D721Med (cell line): ENCODE measurements around the gene IFNB1.

Experiments
- DNase-seq: peaks from one replicate; pipeline ENCODE4 v3.0.0; 2011; ENCODE audit warnings: low spot score; ENCODE audit not compliant: insufficient read length
- FAIRE-seq: peaks from 2 replicates; lab custom pipeline; 2011; peaks lifted over from hg19 to GRCh38; lab: Jason Lieb, UNC
- CTCF ChIP-seq: IDR thresholded peaks from 2 replicates; pipeline ENCODE4 v1.5.1; 2012; ENCODE audit warnings: mild to moderate bottlenecking, control low read depth; ENCODE audit not compliant: insufficient read depth; ENCODE audit errors: missing control alignments

Gene IFNB1

GRCh38 chr9:21104787-21105186, 27.0 kb upstream of the IFNB1 start:
- DNase-seq = no peak
- no peak for TF ChIP-seq CTCF

GRCh38 chr9:21102305-21102704, 24.6 kb upstream of the IFNB1 start:
- FAIRE-seq = no peak
- DNase-seq = no peak
- no peak for TF ChIP-seq CTCF

More at GRCh38 chr9:21104787-21105186, 27.0 kb upstream of the IFNB1 start:
- FAIRE-seq = no peak

GRCh38 chr9:21097817-21098216, 20.1 kb upstream of the IFNB1 start:
- no peak for TF ChIP-seq CTCF
- FAIRE-seq (no peak), DNase-seq (no peak)

GRCh38 chr9:21096901-21097255, 19.1 kb upstream of the IFNB1 start:
- FAIRE-seq (no peak), DNase-seq (no peak)
- TF ChIP-seq CTCF = no peak

GRCh38 chr9:21096172-21096900, 18.6 kb upstream of the IFNB1 start:
- TF ChIP-seq CTCF = no peak
- DNase-seq (no peak), FAIRE-seq (no peak)

GRCh38 chr9:21095561-21095960, 17.8 kb upstream of the IFNB1 start:
- no peak for DNase-seq
- no peak for TF ChIP-seq CTCF
- FAIRE-seq = no peak

- FAIRE-seq = no peak
- DNase-seq = no peak
- TF ChIP-seq CTCF = no peak
These were observed 8.8 kb upstream of the IFNB1 start for GRCh38 chr9:21086538-21086937.
